Naive thymus-derived CD8-positive, alpha-beta T cell (primary cell): Measurements from ENCODE around the gene SLC22A17. TPM values are rescaled to one million over a fixed set of nuclear protein-coding genes. Genes with fewer than 3 reads are reported as not detected.

Experiments
- ATAC-seq, 2 donors: fragments of 150-1000 bp; cut with Tn5 transposase in 1 of 2; sonication (Bioruptor Pico), chemical (Tn5 transposase) in 1 of 2; 1 replicate in 1 of 2; 2 replicates in 1 of 2; pipeline ENCODE4 v1.10.0; 2021; ENCODE audit warnings: mild to moderate bottlenecking in 2 of 2, moderate library complexity in 2 of 2
- POLR2A ChIA-PET: fragments of 350-600 bp; sonication (Branson Sonifier 250); formaldehyde crosslinking; loops from one replicate; lab custom pipeline; 2021; ENCODE audit warnings: antibody characterized with exemption; lab: Charles Lee
- DNase-seq, 10 donors: peaks; one replicate each; pipeline versions ENCODE4 v3.0.0 to v3.0.0-alpha.2; 2020 to 2022
- H3K27ac Mint-ChIP-seq, 10 donors: one replicate each; pipeline ENCODE4 v1.8.0; 2020 to 2022; ENCODE audit warnings: mild to moderate bottlenecking in 10 of 10, mixed read lengths in 10 of 10, moderate library complexity in 4 of 10, inconsistent platforms in 1 of 10
- H3K27me3 Mint-ChIP-seq, 5 donors: one replicate each; pipeline ENCODE4 v1.8.0; 2021 to 2022; ENCODE audit warnings: mixed read lengths in 5 of 5
- H3K36me3 Mint-ChIP-seq, 3 donors: one replicate each; pipeline ENCODE4 v1.8.0; 2020 to 2022; ENCODE audit warnings: mixed read lengths in 3 of 3, mild to moderate bottlenecking in 2 of 3, inconsistent platforms in 1 of 3
- H3K4me1 Mint-ChIP-seq, 4 donors: one replicate each; pipeline ENCODE4 v1.8.0; 2021 to 2022; ENCODE audit warnings: mixed read lengths in 4 of 4
- H3K4me3 Mint-ChIP-seq, 10 donors: one replicate each; pipeline ENCODE4 v1.8.0; 2020 to 2022; ENCODE audit warnings: mild to moderate bottlenecking in 10 of 10, mixed read lengths in 10 of 10, moderate library complexity in 6 of 10, inconsistent platforms in 1 of 10
- H3K9me3 Mint-ChIP-seq, 9 donors: one replicate each; pipeline ENCODE4 v1.8.0; 2020 to 2022; ENCODE audit warnings: mixed read lengths in 9 of 9, mild to moderate bottlenecking in 3 of 9, inconsistent platforms in 1 of 9, moderate library complexity in 1 of 9
- polyA plus RNA-seq, 3 donors: library from polyadenylated mRNA; unstranded; fragments of 300-500 nt; fragmentation: Illumina TruSeq; gene quantifications; one replicate each; pipeline ENCODE4 v1.2.3, GENCODE V29; 2021
- total RNA-seq, 8 experiments: library from RNA in 2 of 8; stranded (reverse) in 2 of 8; gene quantifications; one replicate each; pipeline ENCODE4 v1.2.3 and lab custom pipeline; 2021 to 2026

Gene SLC22A17
- total and polyA plus RNA-seq, 5 experiments from 2014 or later, result 3.9 to 22.6 (median 9.6) TPM

DNA sequence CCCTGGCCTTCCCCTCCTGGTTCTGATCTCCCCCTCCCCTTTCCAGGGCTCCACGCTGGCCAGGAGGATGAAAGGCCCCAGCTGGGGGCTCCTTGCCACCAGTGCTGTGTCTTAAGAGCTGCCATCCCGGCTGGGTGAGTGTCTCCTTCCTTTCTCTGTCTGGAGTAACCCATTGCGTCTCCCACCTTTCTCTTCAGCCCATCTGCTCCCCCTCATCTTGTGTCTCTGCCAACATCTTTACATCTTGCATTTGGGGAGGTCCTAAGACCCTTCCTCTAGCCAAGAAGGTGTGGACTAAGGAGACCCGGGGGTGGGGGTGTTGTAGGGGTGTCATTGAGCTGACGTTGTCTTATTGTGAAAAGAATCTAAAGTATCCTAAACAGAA, 45.5 kb downstream of the SLC22A17 start:
- POLR2A ChIA-PET, result interaction anchor here (12.5 kb wide), 1 partner anchor 13 kb away, joined by 376 read pairs; the partner anchor contains the start of gene PABPN1
- Mint-ChIP-seq H3K36me3 (no peaks in the 10 kb centered on the region), H3K27me3 (peaks cover 6 to 42% (median 34%) of the 10 kb centered on the region in 5 donors), H3K4me1 (peaks cover 8 to 22% (median 11%) of the 10 kb centered on the region in 4 donors), H3K9me3 (no peaks in the 10 kb centered on the region), H3K27ac (peak overlapping the region in 2 of 10 donors; percentile 23 to 51), H3K4me3 (peak overlapping the region in 1 of 10 donors; percentile 75)
- ATAC-seq, result no peak
- no peak for DNase-seq

DNA sequence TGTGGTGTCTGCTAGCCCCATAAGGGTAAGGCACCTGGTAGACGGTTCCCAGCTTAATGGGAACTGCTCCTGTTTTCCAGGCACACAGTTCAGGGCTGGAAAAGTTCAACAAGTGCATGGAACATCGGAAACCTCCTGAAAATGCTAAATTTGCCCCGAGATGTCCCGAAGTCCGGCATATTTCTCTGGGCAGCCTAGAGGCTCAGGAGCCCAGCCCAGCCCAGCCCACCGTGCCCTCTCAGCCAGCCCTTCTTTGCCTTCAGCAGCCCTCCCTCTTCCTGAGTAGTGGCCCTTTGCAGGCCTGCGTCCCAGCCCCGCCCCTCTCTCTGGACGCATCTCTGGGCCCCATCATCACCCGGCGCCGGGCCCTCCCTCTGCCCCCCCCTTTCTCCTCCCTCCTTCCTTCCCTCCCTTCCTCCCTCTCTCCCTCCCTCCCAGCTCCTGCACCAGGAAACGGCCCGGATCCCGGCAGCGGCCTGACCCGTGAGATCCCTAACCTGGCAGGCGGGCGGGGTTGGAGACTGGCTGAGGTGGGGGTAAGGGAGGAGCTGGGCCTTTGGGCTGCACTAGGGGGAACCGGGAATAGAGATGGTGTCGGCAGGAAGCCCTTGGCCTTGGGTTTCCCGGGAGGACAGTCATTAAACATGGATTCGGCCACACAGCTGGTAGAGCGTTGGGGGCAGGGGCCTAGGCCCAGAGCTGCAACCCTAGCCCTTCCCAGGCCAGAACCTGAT, 46.1 kb downstream of the SLC22A17 start, which contains the start of gene BCL2L2:
TSS of gene BCL2L2 (plus strand) at position 422 of the 734 bp plus-strand sequence. CDS start 935 bp downstream, outside the sequence.
- POLR2A ChIA-PET, result interaction anchor here (12.5 kb wide), 1 partner anchor 14 kb away, joined by 376 read pairs; the partner anchor contains the start of gene PABPN1
- H3K4me3 Mint-ChIP-seq, result peak within 1 kb of the TSS in 2 of 10 donors; percentile 39 to 75
- no peaks in the 10 kb centered on the region for H3K9me3 Mint-ChIP-seq
- no peak for DNase-seq
- H3K27ac Mint-ChIP-seq, result peak within 1 kb of the TSS in 3 of 10 donors; percentile 7 to 51 (median 23)
- peaks cover 8 to 22% (median 11%) of the 10 kb centered on the region in 4 donors for H3K4me1 Mint-ChIP-seq
- ATAC-seq, result no peak
- no peaks in the 10 kb centered on the region for H3K36me3 Mint-ChIP-seq
- H3K27me3 Mint-ChIP-seq, result peaks cover 6 to 42% (median 34%) of the 10 kb centered on the region in 5 donors

GRCh38 chr14:23302290-23303225, 50.1 kb downstream of the SLC22A17 start, which contains the start of gene PPP1R3E:
PPP1R3E (minus strand) TSS chr14:23302859; CDS start chr14:23302576, 283 bp downstream.
- Mint-ChIP-seq H3K27me3 (peaks cover 6 to 24% (median 20%) of the 10 kb centered on the region in 5 donors), H3K36me3 (peaks cover 0 to 6% (median 0%) of the 10 kb centered on the region in 3 donors), H3K9me3 (no peaks in the 10 kb centered on the region), H3K27ac (peak within 1 kb of the TSS; percentile 93 to 100 (median 99)), H3K4me1 (peaks cover 14 to 44% (median 31%) of the 10 kb centered on the region in 4 donors), H3K4me3 (peak within 1 kb of the TSS; percentile 95 to 100 (median 98))
- POLR2A ChIA-PET, result interaction anchor here (0.6 to 12.5 kb wide), 24 partner anchors 9 to 1140 kb away, joined by 3 to 376 read pairs (median 4); partner anchors contain the start of genes ACIN1, C14orf119, CEBPE and DCAF11
- ATAC-seq (peak; percentile 56 to 58), DNase-seq (peak; percentile 76 to 95 (median 86))

DNA sequence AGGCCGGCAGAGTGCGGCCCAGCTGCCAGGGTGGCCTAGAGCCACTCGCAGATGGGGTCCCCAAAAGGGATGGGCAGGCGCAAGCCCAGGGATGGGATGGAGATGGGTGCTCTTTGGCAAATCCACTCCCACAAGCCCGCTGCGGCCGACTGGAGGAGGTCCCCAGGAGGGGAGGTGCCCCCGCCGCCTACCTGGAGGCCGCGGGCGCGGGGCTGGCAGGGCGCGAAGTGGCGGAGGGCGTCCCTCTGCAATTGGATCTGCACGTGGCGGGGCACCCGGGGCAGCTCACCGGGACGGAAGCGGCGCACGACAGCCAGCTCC, 50.8 kb downstream of the SLC22A17 start:
- peaks cover 0 to 7% (median 0%) of the 10 kb centered on the region in 3 donors for H3K36me3 Mint-ChIP-seq
- ATAC-seq (peak; percentile 38), DNase-seq (peak in 5 of 10 donors; percentile 58 to 85 (median 74))
- peaks cover 11 to 39% (median 32%) of the 10 kb centered on the region in 4 donors for H3K4me1 Mint-ChIP-seq
- H3K27me3 Mint-ChIP-seq, result peaks cover 0 to 18% (median 14%) of the 10 kb centered on the region in 5 donors
- no peaks in the 10 kb centered on the region for H3K9me3 Mint-ChIP-seq
- POLR2A ChIA-PET, result interaction anchor here (1.0 to 12.5 kb wide), 22 partner anchors 8 to 1009 kb away, joined by 3 to 376 read pairs (median 5); partner anchors contain the start of genes ACIN1, C14orf119, CEBPE and DCAF11
- H3K27ac Mint-ChIP-seq, result peak overlapping the region; percentile 68 to 99 (median 94)
- H3K4me3 Mint-ChIP-seq, result peak overlapping the region; percentile 79 to 100 (median 94)

DNA sequence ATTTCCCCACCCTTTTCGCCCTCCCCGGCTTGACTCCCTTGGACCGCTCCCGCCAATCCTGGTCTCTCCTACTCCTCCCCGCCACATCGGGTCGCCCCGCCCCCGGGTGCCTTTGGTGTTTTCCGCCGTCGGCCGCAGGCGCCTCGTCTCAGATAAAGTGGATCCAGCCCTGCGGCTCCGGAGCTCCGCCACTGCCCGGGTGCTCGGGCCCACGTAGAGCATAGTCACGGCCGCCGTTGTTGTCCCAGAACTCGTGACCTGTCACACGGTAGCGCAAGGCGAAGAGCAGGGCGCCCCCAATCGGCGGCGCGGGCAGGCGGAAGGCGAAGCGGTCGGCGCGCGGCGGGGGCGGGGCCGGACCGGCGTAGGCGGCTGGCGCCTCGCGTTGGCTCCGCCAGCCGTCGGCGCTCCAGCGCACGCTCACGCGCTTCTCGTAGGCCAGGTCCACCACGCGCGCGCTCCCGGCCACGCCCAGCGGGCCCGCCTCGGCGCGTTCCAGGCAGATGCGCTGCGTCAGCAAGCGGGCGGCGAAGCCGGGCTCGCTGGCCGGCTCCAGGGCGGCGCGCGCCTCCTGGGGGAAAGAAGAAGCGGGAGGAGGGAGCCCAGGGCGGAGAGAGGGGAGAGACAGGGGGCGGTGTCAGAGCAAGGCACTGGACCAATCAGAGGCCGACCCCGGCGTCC, 51.3 kb downstream of the SLC22A17 start:
- Mint-ChIP-seq H3K27me3 (peaks cover 0 to 13% (median 11%) of the 10 kb centered on the region in 5 donors), H3K27ac (peak overlapping the region; percentile 84 to 99 (median 95)), H3K4me1 (peaks cover 11 to 39% (median 32%) of the 10 kb centered on the region in 4 donors), H3K9me3 (no peaks in the 10 kb centered on the region), H3K36me3 (peaks cover 0 to 7% (median 0%) of the 10 kb centered on the region in 3 donors), H3K4me3 (peak overlapping the region; percentile 86 to 100 (median 94))
- DNase-seq (peak; percentile 95 to 99 (median 97)), ATAC-seq (peak; percentile 68 to 74)
- POLR2A ChIA-PET, result interaction anchor here (0.8 to 12.5 kb wide), 17 partner anchors 8 to 1010 kb away, joined by 3 to 376 read pairs (median 7); partner anchors contain the start of genes ACIN1, C14orf119, DCAF11 and HOMEZ

DNA sequence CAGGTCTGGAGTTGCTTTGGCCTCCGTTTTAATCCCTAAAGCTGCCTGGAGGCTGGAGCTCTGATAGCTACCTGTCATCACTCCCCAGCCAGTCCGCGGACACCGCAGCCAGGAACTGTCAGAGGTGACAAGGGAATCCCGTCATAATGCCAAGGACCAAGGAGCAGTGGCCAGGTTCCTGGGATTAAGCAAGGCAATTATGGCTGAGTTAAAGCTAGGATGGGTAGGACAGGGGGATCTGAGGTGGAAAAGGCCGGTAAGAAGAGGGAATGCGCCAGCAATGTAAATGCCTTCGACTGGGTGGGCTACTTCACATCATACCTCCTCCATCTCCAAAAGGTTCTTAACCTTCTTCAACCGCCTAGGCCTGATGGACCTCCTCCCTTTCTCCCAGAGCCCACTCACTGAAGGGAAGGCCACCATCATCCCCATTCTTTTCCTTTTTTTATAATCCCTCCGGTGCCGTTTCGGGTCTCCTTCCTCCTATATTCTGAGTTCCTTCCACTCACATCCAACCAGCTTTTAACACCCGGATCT, 51.9 kb downstream of the SLC22A17 start:
- POLR2A ChIA-PET, result interaction anchor here (0.8 to 12.5 kb wide), 8 partner anchors 8 to 261 kb away, joined by 4 to 376 read pairs (median 12); partner anchors contain the start of genes ACIN1, C14orf119, HOMEZ and PABPN1
- H3K9me3 Mint-ChIP-seq, result no peaks in the 10 kb centered on the region
- peaks cover 0 to 7% (median 0%) of the 10 kb centered on the region in 3 donors for H3K36me3 Mint-ChIP-seq
- H3K27ac Mint-ChIP-seq, result peak overlapping the region; percentile 88 to 99 (median 94)
- peaks cover 0 to 7% (median 5%) of the 10 kb centered on the region in 5 donors for H3K27me3 Mint-ChIP-seq
- H3K4me1 Mint-ChIP-seq, result peaks cover 11 to 36% (median 31%) of the 10 kb centered on the region in 4 donors
- H3K4me3 Mint-ChIP-seq, result peak overlapping the region; percentile 86 to 100 (median 89)
- ATAC-seq, result no peak
- DNase-seq, result peak in 3 of 10 donors; percentile 5 to 25 (median 18)

GRCh38 chr14:23299986-23300686, 52.6 kb downstream of the SLC22A17 start:
- H3K27ac Mint-ChIP-seq, result peak overlapping the region; percentile 88 to 99 (median 94)
- peaks cover 0 to 5% (median 1%) of the 10 kb centered on the region in 5 donors for H3K27me3 Mint-ChIP-seq
- no peaks in the 10 kb centered on the region for H3K9me3 Mint-ChIP-seq
- POLR2A ChIA-PET, result interaction anchor here (0.6 to 12.5 kb wide), 9 partner anchors 10 to 295 kb away, joined by 6 to 376 read pairs (median 11); partner anchors contain the start of genes ACIN1, C14orf119, HOMEZ and PABPN1
- DNase-seq (peak in 1 of 10 donors; percentile 5), ATAC-seq (no peak)
- H3K4me3 Mint-ChIP-seq, result peak overlapping the region; percentile 86 to 100 (median 89)
- peaks cover 12 to 40% (median 33%) of the 10 kb centered on the region in 4 donors for H3K4me1 Mint-ChIP-seq
- H3K36me3 Mint-ChIP-seq, result peaks cover 0 to 7% (median 0%) of the 10 kb centered on the region in 3 donors

- H3K4me3 Mint-ChIP-seq, result peak overlapping the region in 8 of 10 donors; percentile 17 to 98 (median 65)
- H3K27ac Mint-ChIP-seq, result peak overlapping the region in 9 of 10 donors; percentile 11 to 97 (median 73)
- peaks cover 0 to 7% (median 0%) of the 10 kb centered on the region in 3 donors for H3K36me3 Mint-ChIP-seq
- peaks cover 0 to 2% (median 0%) of the 10 kb centered on the region in 5 donors for H3K27me3 Mint-ChIP-seq
- POLR2A ChIA-PET, result interaction anchor here (0.5 to 12.5 kb wide), 9 partner anchors 10 to 295 kb away, joined by 3 to 376 read pairs (median 6); partner anchors contain the start of gene PABPN1
- H3K9me3 Mint-ChIP-seq, result peaks cover 0 to 2% (median 0%) of the 10 kb centered on the region in 9 donors
- H3K4me1 Mint-ChIP-seq, result peaks cover 16 to 47% (median 40%) of the 10 kb centered on the region in 4 donors
- ATAC-seq (no peak), DNase-seq (peak in 4 of 10 donors; percentile 19 to 48 (median 20))
Observed at GRCh38 chr14:23299211-23299957, 53.3 kb downstream of the SLC22A17 start.

GRCh38 chr14:23297611-23298277, 54.9 kb downstream of the SLC22A17 start:
- H3K36me3 Mint-ChIP-seq, result peaks cover 0 to 7% (median 0%) of the 10 kb centered on the region in 3 donors
- H3K9me3 Mint-ChIP-seq, result peaks cover 0 to 2% (median 0%) of the 10 kb centered on the region in 9 donors
- no peak overlapping the region for H3K4me3 Mint-ChIP-seq
- POLR2A ChIA-PET, result interaction anchor here (0.9 to 2.4 kb wide), 3 partner anchors 9 to 23 kb away, joined by 6 to 15 read pairs (median 6); partner anchors contain the start of genes HOMEZ and PABPN1
- no peak for DNase-seq
- ATAC-seq, result no peak
- H3K27me3 Mint-ChIP-seq, result peaks cover 0 to 2% (median 0%) of the 10 kb centered on the region in 5 donors
- H3K4me1 Mint-ChIP-seq, result peaks cover 13 to 43% (median 40%) of the 10 kb centered on the region in 4 donors
- peak overlapping the region in 2 of 10 donors; percentile 52 to 77 for H3K27ac Mint-ChIP-seq
